Fibroblast of the aortic adventitia (primary cell): ENCODE results near the gene KIFC3. TPM values are rescaled to one million over a fixed set of nuclear protein-coding genes. Genes with fewer than 3 reads are reported as not detected.

Experiments
- DNase-seq: peaks from one replicate; pipeline ENCODE4 v3.0.0-alpha.2; 2010; ENCODE audit warnings: low read depth
- H3K4me3 ChIP-seq: 2 replicates; pipeline ENCODE4 v1.5.1; 2011; ENCODE audit warnings: low read depth, mild to moderate bottlenecking, control low read depth, low read length, moderate library complexity
- total RNA-seq: library from RNA; depleted of rRNA; stranded (reverse); fragments of >200 nt; gene quantifications from 2 replicates; pipeline ENCODE4 v1.2.3, GENCODE V29; 2012; ENCODE audit warnings: low replicate concordance
- TF ChIP-seq, protein P1 (sequence below): IDR thresholded peaks from 2 replicates; pipeline ENCODE4 v1.5.1; 2011; ENCODE audit warnings: mild to moderate bottlenecking, low read length, control low read depth, inconsistent platforms; ENCODE audit not compliant: insufficient read depth

The KIFC3 gene
- total RNA-seq, 1 donor, result 32.8 TPM

DNA sequence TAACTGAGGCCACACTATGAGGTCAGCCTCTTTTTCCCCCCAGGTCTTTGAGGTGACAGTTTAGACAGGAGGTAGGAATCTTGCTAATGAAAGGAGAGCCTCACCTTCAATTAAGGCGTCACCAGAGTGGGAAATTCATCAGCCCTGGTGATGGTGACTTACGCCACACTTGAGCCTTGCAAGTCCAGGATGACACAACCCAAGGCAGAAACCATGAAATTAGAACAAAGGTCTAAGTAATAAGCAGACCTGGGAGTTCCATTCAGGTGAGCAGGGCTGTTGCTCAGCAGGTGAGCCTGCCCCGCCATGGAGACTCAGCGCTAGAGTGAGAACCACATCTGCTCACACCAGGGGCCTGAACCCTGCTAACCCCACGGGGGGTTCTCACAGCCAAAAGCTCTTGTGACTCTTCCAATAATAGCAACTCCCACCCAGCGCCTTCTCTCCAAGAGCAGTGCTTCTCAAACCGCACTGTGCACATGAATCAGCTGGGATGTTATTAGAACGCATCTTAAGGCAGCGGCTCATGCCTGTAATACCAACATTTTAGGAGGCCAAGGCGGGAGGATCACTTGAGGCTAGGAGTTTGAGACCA is 28.7 kb upstream of the KIFC3 start:
- TF ChIP-seq, protein P1, sequence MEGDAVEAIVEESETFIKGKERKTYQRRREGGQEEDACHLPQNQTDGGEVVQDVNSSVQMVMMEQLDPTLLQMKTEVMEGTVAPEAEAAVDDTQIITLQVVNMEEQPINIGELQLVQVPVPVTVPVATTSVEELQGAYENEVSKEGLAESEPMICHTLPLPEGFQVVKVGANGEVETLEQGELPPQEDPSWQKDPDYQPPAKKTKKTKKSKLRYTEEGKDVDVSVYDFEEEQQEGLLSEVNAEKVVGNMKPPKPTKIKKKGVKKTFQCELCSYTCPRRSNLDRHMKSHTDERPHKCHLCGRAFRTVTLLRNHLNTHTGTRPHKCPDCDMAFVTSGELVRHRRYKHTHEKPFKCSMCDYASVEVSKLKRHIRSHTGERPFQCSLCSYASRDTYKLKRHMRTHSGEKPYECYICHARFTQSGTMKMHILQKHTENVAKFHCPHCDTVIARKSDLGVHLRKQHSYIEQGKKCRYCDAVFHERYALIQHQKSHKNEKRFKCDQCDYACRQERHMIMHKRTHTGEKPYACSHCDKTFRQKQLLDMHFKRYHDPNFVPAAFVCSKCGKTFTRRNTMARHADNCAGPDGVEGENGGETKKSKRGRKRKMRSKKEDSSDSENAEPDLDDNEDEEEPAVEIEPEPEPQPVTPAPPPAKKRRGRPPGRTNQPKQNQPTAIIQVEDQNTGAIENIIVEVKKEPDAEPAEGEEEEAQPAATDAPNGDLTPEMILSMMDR, result no peak
- DNase-seq, result peak; percentile 9
- no peak overlapping the region for H3K4me3 ChIP-seq

DNA sequence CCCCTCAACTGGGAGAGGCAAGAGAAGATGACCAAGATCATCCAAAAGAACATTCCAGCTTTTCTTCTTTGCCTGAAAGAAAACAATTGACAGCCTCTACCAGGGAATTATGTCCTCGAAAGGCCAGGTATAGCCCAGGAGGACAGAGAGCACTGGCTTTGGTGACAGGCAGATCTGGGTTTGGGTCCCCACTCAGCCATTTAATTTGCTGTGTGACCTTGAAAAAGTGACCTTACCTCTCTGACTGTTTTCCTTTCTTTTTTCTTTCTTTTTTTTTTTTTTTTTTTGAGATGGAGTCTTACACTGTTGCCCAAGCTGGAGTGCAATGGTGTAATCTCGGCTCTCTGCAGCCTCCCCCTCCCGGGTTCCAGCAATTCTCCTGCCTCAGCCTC is 27.7 kb upstream of the KIFC3 start:
- no peak overlapping the region for H3K4me3 ChIP-seq
- DNase-seq, result no peak
- TF ChIP-seq, protein P1, result no peak

DNA sequence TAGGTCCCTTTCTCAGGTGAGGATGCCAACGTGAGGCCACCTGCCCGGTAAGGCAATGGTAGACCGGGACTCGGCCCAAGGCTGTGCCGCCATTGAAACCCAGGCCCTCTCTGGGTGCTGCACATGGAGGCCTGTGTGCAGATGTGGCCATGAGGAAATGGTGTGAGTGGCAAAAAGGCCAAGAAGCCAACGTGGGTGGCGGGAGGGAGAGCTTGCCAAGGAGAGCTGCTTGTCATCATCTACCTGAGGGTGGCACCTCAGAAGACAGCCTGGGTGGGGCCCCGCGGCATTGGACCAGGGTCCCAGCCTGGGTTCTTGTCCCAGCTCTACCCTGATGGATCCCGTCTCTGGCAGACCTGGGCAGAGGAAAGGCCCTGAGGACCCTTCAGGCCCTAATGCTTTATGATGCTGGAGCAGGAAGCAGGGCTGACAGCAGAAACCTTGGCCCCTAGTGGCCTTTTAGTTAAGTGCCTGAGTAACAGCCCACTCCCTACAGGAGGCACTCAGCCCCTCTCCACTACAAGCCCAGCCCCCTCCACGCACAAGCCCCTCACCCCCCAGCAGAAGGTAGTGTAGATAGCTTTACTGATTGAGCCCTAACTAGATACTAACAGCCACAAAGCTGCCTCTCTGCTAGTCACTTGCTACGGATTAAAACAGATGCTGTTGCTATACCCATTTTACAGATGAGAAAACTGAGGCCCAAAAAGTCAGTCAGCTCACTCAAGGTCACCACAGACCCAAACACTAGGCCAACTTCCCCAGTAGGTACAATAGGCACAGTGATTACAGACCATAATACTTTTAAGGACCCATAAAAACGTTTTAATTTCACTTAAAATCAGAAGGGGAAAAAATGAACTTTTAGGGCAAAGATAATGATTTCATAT is 26.2 kb upstream of the KIFC3 start:
- no peak for DNase-seq
- TF ChIP-seq, protein P1, result no peak

DNA sequence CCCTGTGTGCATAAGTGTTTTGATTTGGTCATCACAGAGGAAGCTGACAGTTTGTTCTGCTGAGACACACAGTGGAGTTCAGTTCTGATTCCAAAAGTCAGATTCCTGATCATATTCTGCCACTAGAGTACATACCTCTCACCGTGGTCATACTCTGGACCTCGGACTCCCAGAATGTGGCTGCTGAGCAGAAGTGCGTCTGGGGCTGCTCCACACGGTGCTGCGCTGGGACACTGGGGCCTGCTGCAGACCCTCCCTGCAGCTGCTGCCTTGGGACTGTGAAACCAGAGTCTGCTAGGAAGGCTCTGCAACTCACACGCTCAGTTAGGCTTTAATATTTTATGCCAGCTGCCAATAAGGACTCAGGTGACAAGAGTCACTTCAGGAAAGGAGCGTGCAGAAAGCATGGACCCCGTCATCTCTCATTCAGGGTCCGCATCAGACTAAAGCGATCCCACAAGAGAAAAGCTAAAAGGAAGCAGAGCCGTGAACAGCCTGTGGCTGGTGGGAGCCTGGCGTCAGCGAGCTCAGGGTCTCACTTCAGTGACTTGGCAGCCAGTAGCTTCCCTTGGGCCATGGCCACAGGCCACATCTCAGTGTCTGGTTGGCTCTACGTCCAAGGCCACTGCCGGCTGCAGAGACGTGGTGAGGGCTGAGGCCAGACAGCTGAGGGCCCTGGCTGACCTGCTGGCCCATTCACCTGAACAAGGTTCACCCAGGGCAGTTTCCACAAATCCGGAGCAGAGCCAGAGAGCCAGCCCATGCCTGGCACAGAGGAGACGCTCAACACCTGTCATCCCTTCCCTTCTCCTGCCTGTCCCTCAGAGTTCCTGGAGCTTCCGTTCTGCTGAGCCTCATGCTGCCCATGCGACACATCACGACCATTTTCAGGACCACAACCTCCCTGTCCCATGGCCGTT is 24.7 kb upstream of the KIFC3 start:
- H3K4me3 ChIP-seq, result no peak overlapping the region
- no peak for DNase-seq
- TF ChIP-seq, protein P1, result no peak

More for the DNA sequence above, 26.2 kb upstream of the KIFC3 start:
- H3K4me3 ChIP-seq, result no peak overlapping the region

DNA sequence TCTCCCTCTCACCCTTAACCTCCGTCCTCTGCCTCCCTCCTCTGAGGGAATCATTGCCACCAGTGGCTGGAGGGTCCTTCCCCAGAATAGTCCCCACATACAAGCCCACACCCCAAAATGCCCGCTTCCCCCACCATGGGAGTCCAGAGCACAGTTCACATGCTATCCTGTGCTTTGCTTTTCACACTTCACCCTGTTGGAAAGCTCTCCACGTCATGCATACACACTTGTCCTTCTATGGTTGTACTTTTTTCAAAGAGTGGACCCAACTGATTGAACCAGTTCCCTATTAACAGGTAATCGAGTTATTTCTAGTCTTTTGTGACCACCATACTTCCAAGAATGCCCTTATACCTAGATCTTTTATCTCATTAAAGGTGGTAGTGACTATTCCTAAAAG is 23.8 kb upstream of the KIFC3 start:
- TF ChIP-seq, protein P1, result no peak
- H3K4me3 ChIP-seq, result no peak overlapping the region
- DNase-seq, result no peak

DNA sequence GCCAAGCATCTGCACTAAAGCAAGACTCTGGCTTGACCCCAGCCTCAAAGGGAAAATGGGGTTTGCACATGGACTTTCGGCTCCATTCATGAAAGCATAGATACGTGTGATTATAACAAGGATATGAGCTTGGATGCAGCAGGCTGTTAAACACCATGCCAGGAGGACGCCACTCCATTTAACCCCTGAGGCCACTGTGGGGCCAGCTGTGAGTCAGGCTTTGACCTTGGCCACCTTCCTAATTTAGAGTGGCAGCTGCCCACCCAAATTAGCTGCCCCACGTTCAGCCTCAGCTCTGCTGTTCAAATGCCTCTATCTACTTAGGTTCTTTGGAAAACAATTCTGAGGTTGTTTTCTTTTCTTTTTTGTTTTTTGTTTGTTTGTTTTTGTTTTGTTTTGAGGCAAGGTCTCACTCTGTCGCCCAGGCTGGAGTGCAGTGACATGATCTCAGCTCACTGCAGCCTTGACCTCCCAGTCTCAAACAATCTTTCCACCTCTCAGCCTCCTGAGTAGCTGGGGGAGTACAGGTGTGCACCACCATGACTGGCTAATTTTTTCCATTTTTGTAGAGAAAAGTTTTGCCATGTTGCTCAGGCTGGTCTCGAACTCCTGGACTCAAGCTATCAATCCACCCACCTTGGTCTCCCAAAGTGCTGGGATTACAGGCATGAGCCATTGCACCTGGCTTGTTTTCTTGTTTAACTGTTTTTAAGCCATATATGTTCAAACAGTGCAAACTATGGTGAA is 23.2 kb upstream of the KIFC3 start:
- TF ChIP-seq, protein P1, result no peak
- no peak overlapping the region for H3K4me3 ChIP-seq
- DNase-seq, result no peak
